GM18526 (cell line): ENCODE results near the gene PRR15.

Experiments used
- POLR2A ChIP-seq: IDR thresholded peaks from 3 replicates; pipeline ENCODE4 v1.6.1; 2011; ENCODE audit not compliant: insufficient read length; ENCODE audit errors: extremely low read depth

The PRR15 gene

DNA sequence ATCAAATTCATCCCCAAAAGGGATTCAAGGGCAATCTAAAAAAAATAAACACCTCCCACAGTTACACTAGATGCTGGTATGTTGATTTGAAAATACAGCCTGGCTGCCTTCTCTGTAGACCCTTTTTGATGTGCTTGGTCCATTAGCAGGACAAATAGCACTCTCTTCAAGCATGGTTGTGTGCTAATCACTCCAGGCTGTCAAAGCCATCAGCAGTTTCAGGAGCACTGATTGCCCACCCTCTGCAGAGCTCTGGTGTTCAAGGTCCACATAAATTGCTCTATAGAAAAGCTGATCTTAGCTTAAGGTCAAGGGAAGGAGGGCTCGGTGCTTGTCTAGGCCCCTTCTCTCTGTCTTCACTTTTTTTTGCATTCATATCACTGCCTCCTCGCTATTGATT, 35.4 kb downstream of the PRR15 start:
- no peak for TF ChIP-seq POLR2A

DNA sequence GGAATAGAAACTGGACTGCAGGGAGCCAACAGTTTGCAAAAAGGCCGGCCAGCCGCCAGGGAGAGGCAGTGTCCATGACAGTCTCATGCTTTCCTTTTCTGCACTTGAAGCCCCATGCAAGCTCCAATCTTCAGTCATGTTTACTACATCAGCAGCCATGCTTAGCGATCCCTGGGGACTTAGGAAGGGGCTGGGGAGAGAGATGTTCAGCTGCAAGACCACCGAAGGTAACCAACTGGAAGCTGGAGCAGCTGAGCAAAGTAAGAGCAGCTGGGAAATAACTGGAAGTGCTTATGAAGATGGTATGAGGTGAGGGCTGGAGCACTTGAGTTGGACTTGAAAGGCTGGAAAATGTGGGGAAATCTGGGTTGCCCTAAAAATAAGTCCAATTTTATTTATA, 37.0 kb downstream of the PRR15 start:
- TF ChIP-seq POLR2A: no peak

DNA sequence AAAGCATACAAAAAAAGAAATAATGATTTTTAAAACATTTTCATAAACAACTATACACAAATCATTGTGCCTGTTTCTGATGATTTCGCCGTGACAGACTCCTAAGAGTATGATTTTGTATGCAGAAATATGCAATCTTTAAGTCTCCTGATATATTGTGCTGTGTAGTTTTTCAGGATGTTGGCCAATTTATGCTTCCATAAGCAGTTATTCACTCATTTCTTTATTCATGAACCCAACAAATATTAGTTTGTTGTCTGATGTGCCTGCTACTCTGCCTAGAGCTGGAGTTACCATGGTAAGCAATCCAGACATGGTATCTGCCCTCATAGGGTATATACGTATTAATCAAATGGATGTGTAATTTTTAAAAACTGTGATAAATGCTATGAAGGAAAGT, 40.4 kb downstream of the PRR15 start:
- no peak for TF ChIP-seq POLR2A

DNA sequence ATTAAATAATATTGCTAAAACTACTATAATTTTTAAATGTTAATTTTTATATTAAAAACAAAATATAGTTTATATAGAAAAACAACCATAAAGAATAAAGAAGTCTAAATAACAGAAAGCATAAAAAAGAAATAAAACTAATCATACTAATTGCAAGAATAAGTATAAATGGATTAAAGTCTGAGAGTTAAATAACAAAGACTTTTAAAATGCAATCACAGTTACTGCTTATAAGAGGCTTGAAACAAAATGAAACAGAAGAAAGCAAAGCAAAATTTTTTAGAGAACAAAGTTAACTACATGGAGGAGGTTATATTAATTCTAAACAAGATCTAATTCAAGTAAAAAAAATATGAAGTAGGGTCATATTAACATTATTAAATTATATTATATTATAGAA, 41.1 kb downstream of the PRR15 start:
- no peak for TF ChIP-seq POLR2A

DNA sequence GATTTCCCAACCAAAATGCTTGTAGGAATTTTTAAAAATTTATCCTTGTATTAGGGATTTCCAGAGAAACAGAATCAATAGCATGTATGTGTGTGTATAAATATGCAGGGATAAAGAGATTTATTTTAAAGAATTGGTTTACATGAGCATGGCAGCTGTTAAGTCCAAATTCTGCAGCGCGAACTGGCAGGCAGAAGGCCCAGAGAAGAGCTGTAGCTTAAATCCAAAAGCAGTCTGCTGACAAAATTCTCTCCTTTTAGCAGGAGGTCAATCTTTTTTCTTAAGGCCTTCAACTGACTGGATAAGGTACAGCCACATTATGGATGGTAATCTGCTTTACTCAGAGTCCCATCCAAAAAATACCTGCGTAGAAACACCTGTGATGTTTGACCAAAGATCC, 42.0 kb downstream of the PRR15 start:
- TF ChIP-seq POLR2A: no peak

DNA sequence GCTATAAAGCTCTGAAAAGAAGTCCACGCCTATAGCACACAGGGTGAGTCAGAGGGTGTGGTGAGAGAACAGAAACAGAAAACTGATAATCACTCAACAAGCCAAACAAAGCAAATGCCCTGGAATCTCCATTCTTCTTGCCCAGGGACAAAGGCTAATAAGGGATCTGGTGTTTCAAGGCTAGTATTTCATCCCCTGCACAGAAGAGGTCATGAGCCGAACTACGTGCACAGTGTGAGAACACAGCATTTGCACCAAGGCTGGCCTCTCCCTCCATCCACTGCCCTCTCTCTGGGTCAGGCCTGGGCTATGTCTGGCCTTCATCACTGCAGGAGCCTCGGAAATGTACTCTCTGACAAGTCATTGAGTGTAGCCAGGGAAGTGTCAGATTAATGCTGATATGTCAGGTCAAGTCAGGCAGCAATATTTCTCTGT, 42.7 kb downstream of the PRR15 start:
- TF ChIP-seq POLR2A: no peak

DNA sequence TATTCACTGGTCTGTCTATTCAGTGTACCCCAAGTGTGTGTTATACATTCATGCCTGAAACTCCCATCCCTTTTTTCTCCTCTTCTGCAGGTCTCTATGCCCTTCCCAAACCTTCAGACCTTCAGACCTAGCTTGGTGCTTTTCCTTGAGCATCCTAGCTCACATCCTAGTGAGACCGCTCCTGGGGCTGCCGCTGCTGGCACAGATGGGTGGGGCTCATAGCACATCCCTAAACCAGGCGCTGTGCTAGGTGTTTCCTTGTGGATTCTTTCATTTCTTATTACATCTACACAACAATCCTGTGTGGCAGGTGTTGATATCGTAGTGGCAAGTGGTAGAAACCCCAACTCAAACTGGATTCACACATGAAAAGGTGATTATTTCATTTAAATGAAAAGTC, 43.2 kb downstream of the PRR15 start:
- no peak for TF ChIP-seq POLR2A

DNA sequence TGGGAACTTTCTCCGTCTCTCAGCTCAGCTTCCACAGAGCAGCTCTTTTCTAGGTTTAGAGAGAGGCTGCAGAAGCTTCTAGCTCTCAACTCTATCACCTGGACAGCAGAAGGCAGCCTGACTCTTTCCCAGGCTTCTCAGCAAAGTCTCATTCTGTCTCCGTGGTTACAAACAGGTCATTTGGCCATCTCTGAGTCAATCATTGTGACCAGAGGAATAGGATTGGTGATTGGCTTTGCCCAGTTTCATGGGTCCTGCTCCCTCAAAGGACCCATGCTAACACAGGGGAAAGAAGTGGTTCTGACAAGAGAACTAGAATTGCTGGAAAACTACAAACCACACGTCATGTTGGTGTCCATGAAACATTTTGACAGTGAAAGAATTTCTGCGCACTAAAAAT, 43.6 kb downstream of the PRR15 start:
- no peak for TF ChIP-seq POLR2A

DNA sequence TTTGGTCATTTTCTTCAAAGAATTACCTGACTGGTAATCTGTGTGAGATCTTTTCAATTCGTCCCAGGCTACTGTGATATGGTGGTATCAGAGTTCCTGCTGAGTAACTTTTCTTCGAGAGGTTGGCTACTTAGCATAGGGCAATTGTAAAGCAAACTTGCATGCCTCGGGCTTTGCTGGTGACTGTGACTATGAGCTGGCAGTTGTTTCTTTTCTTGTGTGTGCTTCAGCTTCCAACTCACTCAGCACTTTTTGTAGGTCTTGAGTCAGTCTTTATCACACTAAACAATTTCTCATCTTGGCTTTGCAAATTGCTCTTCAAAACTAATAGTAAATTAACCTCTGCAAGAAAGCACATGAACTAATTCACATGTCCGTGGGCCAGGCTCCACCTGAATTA, 44.3 kb downstream of the PRR15 start:
- TF ChIP-seq POLR2A: no peak

DNA sequence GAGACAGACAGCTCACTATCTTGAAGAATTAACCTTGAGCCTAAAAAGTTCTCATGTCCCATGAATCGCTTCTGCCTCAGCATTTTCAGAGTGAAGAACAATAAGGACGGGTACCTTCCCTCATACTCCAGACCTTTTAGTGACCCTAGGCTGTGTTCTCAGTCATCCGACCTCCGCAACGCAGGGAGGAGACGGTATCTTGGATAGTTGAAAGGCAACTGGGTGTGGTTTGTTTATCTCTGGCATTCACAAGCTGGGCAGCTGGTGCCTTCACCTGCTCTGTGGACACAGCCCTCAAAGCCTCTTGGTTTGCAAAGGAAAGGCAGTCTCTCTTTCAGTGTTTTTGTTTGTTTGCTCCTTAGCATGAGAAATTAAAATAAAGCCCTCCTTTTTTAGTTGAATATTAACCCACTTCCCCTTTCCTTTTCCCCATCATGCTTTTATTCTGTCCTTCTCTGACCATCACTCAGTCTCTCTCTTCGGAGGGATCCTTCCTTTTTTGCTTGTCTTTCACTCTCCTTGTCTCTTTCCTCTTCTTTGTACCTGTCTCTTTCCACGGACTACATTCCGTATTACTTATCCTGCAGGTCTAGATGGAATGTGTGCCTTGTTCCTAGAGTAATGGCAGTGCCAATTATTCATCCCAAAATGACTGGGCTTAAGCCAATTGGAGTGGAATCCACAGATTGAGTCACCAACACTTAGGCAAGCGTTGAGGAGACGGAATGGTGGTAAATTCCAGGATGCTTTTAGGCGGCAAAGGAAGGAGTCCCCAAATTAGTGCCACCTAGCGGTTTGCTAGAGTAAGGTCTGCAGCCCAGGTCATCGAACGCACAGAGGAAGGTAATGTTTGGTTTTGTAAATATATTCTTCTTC, 45.8 kb downstream of the PRR15 start:
- no peak for TF ChIP-seq POLR2A

DNA sequence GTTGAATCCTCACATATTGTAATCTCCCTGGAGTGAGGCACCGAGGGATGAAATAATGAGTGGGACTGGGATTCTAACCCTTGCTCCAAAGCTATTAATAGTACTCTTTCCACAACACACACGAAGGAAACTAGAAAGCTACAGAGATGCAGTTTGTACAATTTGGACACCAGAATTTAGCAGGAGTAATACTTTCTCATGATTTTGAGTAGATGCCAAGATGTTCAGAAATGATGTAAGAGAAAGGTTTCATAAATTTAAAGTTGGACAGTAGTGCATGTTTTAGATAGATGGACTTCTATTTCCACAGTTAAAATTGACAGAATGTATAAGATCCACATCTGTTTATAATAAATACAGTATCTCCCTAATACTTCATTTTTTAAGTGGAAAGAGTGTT, 46.5 kb downstream of the PRR15 start:
- TF ChIP-seq POLR2A: no peak

DNA sequence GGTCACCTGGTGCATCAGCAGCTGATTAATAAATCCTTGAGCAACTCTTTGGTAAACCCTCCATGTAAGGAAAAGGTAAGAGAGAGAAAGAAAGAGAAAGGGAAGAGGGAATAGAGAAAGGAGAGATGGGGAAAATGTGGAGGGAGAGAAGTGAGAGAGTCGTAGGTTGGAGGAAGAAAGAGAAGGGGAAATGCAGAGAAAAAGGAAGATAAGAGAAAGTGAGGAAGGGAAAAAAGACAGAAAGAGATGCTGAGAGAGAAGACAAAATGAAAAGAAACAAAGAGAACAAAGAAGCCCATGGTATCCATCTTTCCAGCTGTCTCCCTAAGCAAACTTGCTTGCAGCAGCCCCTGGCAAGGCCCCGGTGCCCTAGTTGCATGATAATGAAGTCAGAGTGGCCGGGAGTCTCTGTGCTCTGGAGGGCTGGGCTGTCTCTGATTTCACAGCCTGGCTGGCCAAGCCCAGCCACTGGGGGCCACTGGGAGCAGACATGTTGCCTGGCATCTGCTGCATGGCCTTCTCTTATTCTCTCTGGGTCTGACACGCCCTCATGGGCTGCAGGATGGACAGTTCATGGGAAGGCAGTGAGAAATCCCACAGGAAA, 48.4 kb downstream of the PRR15 start:
- no peak for TF ChIP-seq POLR2A

DNA sequence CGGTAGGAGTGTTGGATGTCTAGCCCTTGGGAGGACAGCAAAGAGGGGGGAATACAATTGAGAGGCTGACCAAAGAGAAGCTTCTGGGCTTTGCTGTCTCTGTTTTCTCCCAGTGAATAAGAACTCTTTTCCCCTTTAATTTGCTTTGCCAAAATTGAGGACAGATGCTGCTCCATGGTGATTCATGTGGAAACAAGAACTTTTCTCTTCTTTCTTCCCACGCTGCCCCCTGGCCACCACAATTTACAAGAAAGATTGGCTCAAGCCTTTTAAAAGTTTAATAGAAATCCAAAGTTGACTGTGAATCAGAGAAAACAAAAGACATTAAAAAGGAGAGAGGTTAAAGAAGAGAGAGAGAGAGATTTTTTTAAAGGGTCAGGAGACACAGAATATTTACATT, 49.0 kb downstream of the PRR15 start:
- TF ChIP-seq POLR2A: no peak

DNA sequence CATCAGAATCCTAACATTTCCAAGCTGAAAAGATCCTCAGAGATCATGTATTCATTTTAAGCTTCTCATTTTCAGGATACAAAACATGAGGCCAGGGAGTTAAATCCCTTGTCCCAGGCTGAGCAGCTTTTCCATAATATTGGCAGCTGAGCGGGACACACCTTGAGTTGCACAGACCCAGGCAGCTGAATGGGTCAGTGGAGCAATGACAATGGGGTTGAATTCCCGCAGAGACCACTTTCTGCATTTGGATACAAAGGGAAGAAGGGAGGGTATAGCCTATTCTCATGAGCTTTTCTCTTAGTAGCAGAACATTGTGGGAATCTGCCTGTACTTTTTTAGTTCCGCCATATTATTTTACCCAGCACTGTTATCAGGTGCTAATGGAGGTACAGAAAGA, 49.5 kb downstream of the PRR15 start:
- TF ChIP-seq POLR2A: no peak

DNA sequence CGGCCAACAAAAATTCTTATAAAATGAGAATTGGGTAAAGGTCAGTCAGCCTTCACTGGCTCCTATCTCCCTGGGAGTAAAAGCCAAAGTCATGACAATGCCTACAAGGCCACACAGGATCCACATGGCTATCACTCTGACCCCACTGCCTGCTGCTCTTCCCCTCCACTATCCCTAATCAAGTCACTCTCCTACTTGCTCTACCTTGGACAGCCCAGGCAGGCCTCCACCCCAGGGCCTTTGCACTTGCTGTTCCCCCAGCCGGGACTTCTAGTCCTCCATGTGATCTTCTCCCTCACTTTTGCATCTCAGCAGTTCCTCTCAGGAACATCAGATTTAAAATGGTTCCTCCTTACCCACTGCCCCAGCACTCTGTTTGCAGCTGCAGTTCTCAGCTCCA, 50.6 kb downstream of the PRR15 start:
- no peak for TF ChIP-seq POLR2A
